Stimulated activated CD4-positive, alpha-beta T cell treated with anti-CD3 and anti-CD28 coated beads, Interleukin-2, amount 100 ng/mL, for 4 hours (primary cell): ENCODE measurements around the gene HIP1R.

Experiments
- DNase-seq: peaks from one replicate; pipeline ENCODE4 v3.0.0-alpha.2; 2020; ENCODE audit warnings: low read depth

Gene HIP1R

GRCh38 chr12:122834104-122834920, 945 bp upstream of the HIP1R start:
- DNase-seq: no peak

- no peak for DNase-seq
These were observed 431 bp downstream of the HIP1R start for GRCh38 chr12:122835750-122836026.

- no peak for DNase-seq
These were observed 1.0 kb downstream of the HIP1R start for GRCh38 chr12:122836027-122836921.

GRCh38 chr12:122837306-122838265, 2.3 kb downstream of the HIP1R start:
- DNase-seq: no peak

GRCh38 chr12:122838841-122839240, 3.6 kb downstream of the HIP1R start:
- DNase-seq: no peak

- no peak for DNase-seq
These were observed 4.8 kb downstream of the HIP1R start for GRCh38 chr12:122839907-122840554.

- DNase-seq: no peak
These were observed 5.6 kb downstream of the HIP1R start for GRCh38 chr12:122840580-122841513.

- no peak for DNase-seq
These were observed 6.5 kb downstream of the HIP1R start for GRCh38 chr12:122841544-122842321.

GRCh38 chr12:122842505-122843405, 7.5 kb downstream of the HIP1R start:
- no peak for DNase-seq

GRCh38 chr12:122843455-122843854, 8.2 kb downstream of the HIP1R start:
- no peak for DNase-seq

GRCh38 chr12:122844366-122844971, 9.2 kb downstream of the HIP1R start:
- DNase-seq: no peak

- no peak for DNase-seq
These were observed 10.0 kb downstream of the HIP1R start for GRCh38 chr12:122845041-122845864.

- DNase-seq: no peak
These were observed 10.8 kb downstream of the HIP1R start for GRCh38 chr12:122845865-122846621.

- no peak for DNase-seq
These were observed 11.6 kb downstream of the HIP1R start for GRCh38 chr12:122846622-122847515.

GRCh38 chr12:122847516-122847836, 12.2 kb downstream of the HIP1R start:
- no peak for DNase-seq
